HepG2 (cell line): ENCODE results near the gene ITIH3. TPM values are rescaled to one million over a fixed set of nuclear protein-coding genes. Genes with fewer than 3 reads are reported as not detected.

Source experiments
- ATAD3A ChIP-seq: sonication (generic); formaldehyde crosslinking; IDR thresholded peaks from 2 replicates; pipeline ENCODE4 v1.4.0; 2020; ENCODE audit warnings: missing genetic modification reagents
- CHD2 ChIP-seq: IDR thresholded peaks from 2 replicates; pipeline ENCODE4 v1.6.1; 2011; ENCODE audit warnings: low read depth, low read length, improper control_type of control experiment
- DRAP1 ChIP-seq: IDR thresholded peaks from 2 replicates; pipeline ENCODE4 v1.6.1; 2016; ENCODE audit warnings: missing genetic modification reagents, missing compliant biosample characterization
- FOXA3 ChIP-seq: IDR thresholded peaks from 2 replicates; pipeline ENCODE4 v1.6.1; 2016; ENCODE audit warnings: missing genetic modification reagents, missing compliant biosample characterization
- GMEB2 ChIP-seq: IDR thresholded peaks from 2 replicates; pipeline ENCODE4 v1.6.1; 2016; ENCODE audit warnings: missing biosample characterization, missing genetic modification reagents, low read depth
- GZF1 ChIP-seq: sonication (generic); formaldehyde crosslinking; IDR thresholded peaks from 2 replicates; pipeline ENCODE4 v1.5.1; 2020; ENCODE audit warnings: mild to moderate bottlenecking, missing genetic modification reagents
- MATR3 ChIP-seq: sonication (generic); formaldehyde crosslinking; IDR thresholded peaks from 2 replicates; pipeline ENCODE4 v1.4.0; 2020; ENCODE audit warnings: missing genetic modification reagents
- MYC ChIP-seq: sonication (generic); formaldehyde crosslinking; IDR thresholded peaks from 2 replicates; pipeline ENCODE4 v1.9.0; 2021; ENCODE audit warnings: missing genetic modification reagents, borderline replicate concordance
- NONO ChIP-seq, 2 experiments: fragments of 450-650 bp in 1 of 2; sonication (generic) in 1 of 2; formaldehyde crosslinking in 1 of 2; IDR thresholded peaks in 1 of 2; conservative IDR thresholded peaks in 1 of 2; 2 replicates each; pipeline versions ENCODE4 v1.6.1 to v1.8.0; 2017 to 2022; ENCODE audit warnings: mild to moderate bottlenecking in 1 of 2, missing genetic modification reagents in 1 of 2, moderate library complexity in 1 of 2
- POLR2AphosphoS5 ChIP-seq: IDR thresholded peaks from 2 replicates; pipeline ENCODE4 v1.6.1; 2012; ENCODE audit warnings: low read depth, low read length
- SIN3B ChIP-seq: fragments of 150-350 bp; IDR thresholded peaks from 2 replicates; pipeline ENCODE4 v1.6.1; 2014; ENCODE audit warnings: low read length
- TP53 ChIP-seq: sonication (generic); formaldehyde crosslinking; conservative IDR thresholded peaks from 2 replicates; pipeline ENCODE4 v1.4.0; 2020; ENCODE audit warnings: missing genetic modification reagents
- ZKSCAN1 ChIP-seq: fragments of 150-350 bp; IDR thresholded peaks from 2 replicates; pipeline ENCODE4 v1.6.1; 2014; ENCODE audit warnings: low read length
- ZKSCAN8 ChIP-seq: IDR thresholded peaks from 2 replicates; pipeline ENCODE4 v1.6.1; 2016; ENCODE audit warnings: borderline replicate concordance, missing genetic modification reagents, missing compliant biosample characterization
- ZNF253 ChIP-seq: sonication (generic); formaldehyde crosslinking; IDR thresholded peaks from 2 replicates; pipeline ENCODE4 v1.8.0; 2022; ENCODE audit warnings: mild to moderate bottlenecking, missing genetic modification reagents, borderline replicate concordance
- ZNF292 ChIP-seq: sonication (generic); formaldehyde crosslinking; IDR thresholded peaks from 2 replicates; pipeline ENCODE4 v1.8.1; 2022; ENCODE audit warnings: mild to moderate bottlenecking, low read depth, missing genetic modification reagents, borderline replicate concordance
- ZNF329 ChIP-seq: sonication (generic); formaldehyde crosslinking; IDR thresholded peaks from 2 replicates; pipeline ENCODE4 v1.9.0; 2021; ENCODE audit warnings: low read depth, mild to moderate bottlenecking, missing genetic modification reagents
- ZNF335 ChIP-seq: sonication (generic); formaldehyde crosslinking; IDR thresholded peaks from 2 replicates; pipeline ENCODE4 v1.4.0; 2020; ENCODE audit warnings: missing genetic modification reagents
- ZNF337 ChIP-seq: sonication (generic); formaldehyde crosslinking; IDR thresholded peaks from 2 replicates; pipeline ENCODE4 v1.5.1; 2020; ENCODE audit warnings: missing genetic modification reagents, low read depth, mild to moderate bottlenecking, borderline replicate concordance
- polyA plus RNA-seq, 8 experiments: library from polyadenylated mRNA; depleted of rRNA in 3 of 8; stranded (reverse) in 7 of 8; unstranded in 1 of 8; fragments of >200 nt; fragmentation: Illumina TruSeq in 4 of 8; extraction: Trizol in 4 of 8; gene quantifications; 2 replicates each; pipeline versions ENCODE4 v1.2.1 to v1.2.3, GENCODE V29; 2011 to 2016; ENCODE audit warnings: low read depth in 4 of 8, missing spikeins in 1 of 8, mixed read lengths in 1 of 8; ENCODE audit not compliant: insufficient read depth in 1 of 8
- total RNA-seq, 5 experiments: library from RNA; depleted of rRNA; stranded (reverse); fragments of >200 nt; fragmentation: Illumina TruSeq; extraction: Trizol; gene quantifications; 2 replicates each; pipeline ENCODE4 v1.2.3, GENCODE V29; 2016; ENCODE audit warnings: low read depth in 1 of 5
- TF ChIP-seq, protein P1 (sequence below): sonication (generic); formaldehyde crosslinking; IDR thresholded peaks from 2 replicates; pipeline ENCODE4 v1.5.0; 2020; ENCODE audit warnings: mild to moderate bottlenecking, missing genetic modification reagents, borderline replicate concordance
- TF ChIP-seq, protein P2 (sequence below): fragments of 450-650 bp; IDR thresholded peaks from 2 replicates; pipeline ENCODE4 v1.6.1; 2016

Gene ITIH3
- total and polyA plus RNA-seq, 2 of the 13 experiments (the other 11 are each of a cell fraction or from before 2014, with no cell fraction given) = 105 to 632 TPM

DNA sequence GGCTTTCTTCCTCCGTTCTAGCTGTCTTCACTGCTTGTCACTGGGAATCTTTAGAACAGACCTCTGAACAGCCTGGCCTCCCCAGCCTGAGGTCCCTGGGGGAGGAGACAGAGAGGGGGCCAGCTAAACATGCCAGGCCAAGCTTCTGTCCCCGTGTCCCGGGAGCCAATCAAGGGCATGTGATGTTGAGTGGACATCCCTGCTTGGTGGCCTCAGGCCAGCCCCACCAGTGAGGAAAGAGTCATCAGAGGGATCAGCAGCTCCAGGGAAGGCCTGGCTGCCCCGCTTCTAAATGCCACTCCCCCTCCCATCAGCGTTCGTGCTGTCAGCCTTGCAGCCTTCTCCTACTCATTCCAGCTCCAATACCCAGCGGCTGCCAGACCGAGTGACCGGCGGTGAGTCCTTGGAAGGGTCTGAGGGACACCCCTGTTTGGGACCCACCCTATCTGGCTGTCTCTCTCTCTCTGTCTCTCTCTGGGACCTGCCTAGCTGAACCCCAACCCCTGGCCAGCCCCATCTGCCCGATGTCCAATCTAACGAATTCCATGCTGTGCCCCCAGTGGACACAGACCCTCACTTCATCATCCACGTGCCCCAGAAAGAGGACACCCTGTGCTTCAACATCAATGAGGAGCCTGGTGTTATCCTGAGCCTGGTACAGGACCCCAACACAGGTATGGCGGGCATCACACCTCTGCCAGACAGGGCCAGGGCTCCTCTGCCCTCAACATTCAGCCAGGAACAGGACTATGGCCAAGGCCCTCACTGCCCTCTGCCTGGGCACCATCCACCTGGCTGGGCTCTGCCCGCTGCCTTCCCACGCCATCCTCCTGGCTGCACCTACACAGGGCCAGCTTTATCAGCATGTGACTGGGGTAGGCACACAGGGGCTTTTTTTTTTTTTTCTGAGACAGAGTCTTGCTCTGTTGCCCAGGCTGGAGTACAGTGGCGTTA is 6.6 kb upstream of the ITIH3 start (continued):
- TF ChIP-seq ZNF292 (CRISPR knock-in tag) (peak; percentile 65; the same call in 1 of the 2 replicates), ZNF253 (no peak), POLR2AphosphoS5 (peak; percentile 51), GMEB2 (CRISPR knock-in tag) (no peak), ZKSCAN8 (no peak), ZNF337 (0 out of 2 replicates have a peak, but pooled peaks have one; percentile 74), FOXA3 (no peak), DRAP1 (CRISPR knock-in tag) (0 out of 2 replicates have a peak, but pooled peaks have one; percentile 22), MYC (CRISPR knock-in tag) (no peak; the same call in 1 of the 2 replicates), CHD2 (no peak), SIN3B (no peak), MATR3 (CRISPR knock-in tag) (no peak), ZNF329 (CRISPR knock-in tag) (no peak), NONO (IDR thresholded peaks at IDR 0.05) (no peak), NONO (CRISPR knock-in tag; conservative IDR thresholded peaks at IDR 0.05) (0 out of 2 replicates have a peak, but pooled peaks have one; percentile 31), GZF1 (CRISPR knock-in tag) (no peak), ATAD3A (CRISPR knock-in tag) (no peak), TP53 (CRISPR knock-in tag) (no peak; the same call in 1 of the 2 replicates), ZNF335 (CRISPR knock-in tag) (no peak), ZKSCAN1 (no peak)
- TF ChIP-seq, protein P1, sequence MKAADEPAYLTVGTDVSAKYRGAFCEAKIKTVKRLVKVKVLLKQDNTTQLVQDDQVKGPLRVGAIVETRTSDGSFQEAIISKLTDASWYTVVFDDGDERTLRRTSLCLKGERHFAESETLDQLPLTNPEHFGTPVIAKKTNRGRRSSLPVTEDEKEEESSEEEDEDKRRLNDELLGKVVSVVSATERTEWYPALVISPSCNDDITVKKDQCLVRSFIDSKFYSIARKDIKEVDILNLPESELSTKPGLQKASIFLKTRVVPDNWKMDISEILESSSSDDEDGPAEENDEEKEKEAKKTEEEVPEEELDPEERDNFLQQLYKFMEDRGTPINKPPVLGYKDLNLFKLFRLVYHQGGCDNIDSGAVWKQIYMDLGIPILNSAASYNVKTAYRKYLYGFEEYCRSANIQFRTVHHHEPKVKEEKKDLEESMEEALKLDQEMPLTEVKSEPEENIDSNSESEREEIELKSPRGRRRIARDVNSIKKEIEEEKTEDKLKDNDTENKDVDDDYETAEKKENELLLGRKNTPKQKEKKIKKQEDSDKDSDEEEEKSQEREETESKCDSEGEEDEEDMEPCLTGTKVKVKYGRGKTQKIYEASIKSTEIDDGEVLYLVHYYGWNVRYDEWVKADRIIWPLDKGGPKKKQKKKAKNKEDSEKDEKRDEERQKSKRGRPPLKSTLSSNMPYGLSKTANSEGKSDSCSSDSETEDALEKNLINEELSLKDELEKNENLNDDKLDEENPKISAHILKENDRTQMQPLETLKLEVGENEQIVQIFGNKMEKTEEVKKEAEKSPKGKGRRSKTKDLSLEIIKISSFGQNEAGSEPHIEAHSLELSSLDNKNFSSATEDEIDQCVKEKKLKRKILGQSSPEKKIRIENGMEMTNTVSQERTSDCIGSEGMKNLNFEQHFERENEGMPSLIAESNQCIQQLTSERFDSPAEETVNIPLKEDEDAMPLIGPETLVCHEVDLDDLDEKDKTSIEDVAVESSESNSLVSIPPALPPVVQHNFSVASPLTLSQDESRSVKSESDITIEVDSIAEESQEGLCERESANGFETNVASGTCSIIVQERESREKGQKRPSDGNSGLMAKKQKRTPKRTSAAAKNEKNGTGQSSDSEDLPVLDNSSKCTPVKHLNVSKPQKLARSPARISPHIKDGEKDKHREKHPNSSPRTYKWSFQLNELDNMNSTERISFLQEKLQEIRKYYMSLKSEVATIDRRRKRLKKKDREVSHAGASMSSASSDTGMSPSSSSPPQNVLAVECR (CRISPR knock-in tag) = peak; percentile 61; the same call in 1 of the 2 replicates
- TF ChIP-seq, protein P2, sequence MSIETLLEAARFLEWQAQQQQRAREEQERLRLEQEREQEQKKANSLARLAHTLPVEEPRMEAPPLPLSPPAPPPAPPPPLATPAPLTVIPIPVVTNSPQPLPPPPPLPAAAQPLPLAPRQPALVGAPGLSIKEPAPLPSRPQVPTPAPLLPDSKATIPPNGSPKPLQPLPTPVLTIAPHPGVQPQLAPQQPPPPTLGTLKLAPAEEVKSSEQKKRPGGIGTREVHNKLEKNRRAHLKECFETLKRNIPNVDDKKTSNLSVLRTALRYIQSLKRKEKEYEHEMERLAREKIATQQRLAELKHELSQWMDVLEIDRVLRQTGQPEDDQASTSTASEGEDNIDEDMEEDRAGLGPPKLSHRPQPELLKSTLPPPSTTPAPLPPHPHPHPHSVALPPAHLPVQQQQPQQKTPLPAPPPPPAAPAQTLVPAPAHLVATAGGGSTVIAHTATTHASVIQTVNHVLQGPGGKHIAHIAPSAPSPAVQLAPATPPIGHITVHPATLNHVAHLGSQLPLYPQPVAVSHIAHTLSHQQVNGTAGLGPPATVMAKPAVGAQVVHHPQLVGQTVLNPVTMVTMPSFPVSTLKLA = peak; percentile 28; the same call in 1 of the 2 replicates
